PC-9 (cell line): ENCODE data around the gene ARHGAP44. TPM values are rescaled to one million over a fixed set of nuclear protein-coding genes. Genes with fewer than 3 reads are reported as not detected.
"Not testable (repeated sequence)": the region's sequence is repeated elsewhere in the genome, so short reads cannot be mapped to it uniquely, and the experiment has no call there.

Experiments
- BruUV-seq: library from RNA; stranded (reverse); fragments of 400-500 nt; replicated peaks from 2 replicates; lab custom pipeline; 2021; lab: Mats Ljungman, UMichigan
- CTCF ChIA-PET: fragments of 300-600 bp; sonication (Branson Sonifier 250); formaldehyde crosslinking; loops from one replicate; lab custom pipeline; 2022; ENCODE audit warnings: antibody characterized with exemption; lab: Charles Lee
- POLR2A ChIA-PET: fragments of 300-600 bp; sonication (Branson Sonifier 250); formaldehyde crosslinking; loops from one replicate; lab custom pipeline; 2022; ENCODE audit warnings: antibody characterized with exemption; ENCODE audit not compliant: unreplicated experiment; lab: Charles Lee
- DNase-seq, 2 experiments: peaks; one replicate each; pipeline versions ENCODE4 v3.0.0 to v3.0.0-alpha.2; 2015 to 2022; ENCODE audit warnings: mixed read lengths in 1 of 2
- H2AFZ ChIP-seq: fragments of 200-600 bp; sonication (generic); 2 replicates; pipeline ENCODE4 v1.8.1; 2017; ENCODE audit warnings: antibody characterized with exemption
- H3F3A ChIP-seq: fragments of 200-600 bp; sonication (generic); 2 replicates; pipeline ENCODE4 v1.8.1; 2017; ENCODE audit warnings: antibody characterized with exemption, mild to moderate bottlenecking, low read depth; ENCODE audit not compliant: insufficient read depth
- H3K27ac ChIP-seq: fragments of 200-600 bp; sonication (generic); 2 replicates; pipeline ENCODE4 v1.6.1; 2016; ENCODE audit warnings: mixed run types
- H3K27me3 ChIP-seq: fragments of 200-600 bp; sonication (generic); 2 replicates; pipeline ENCODE4 v1.6.1; 2016; ENCODE audit warnings: low read depth, mixed run types; ENCODE audit not compliant: insufficient read depth
- H3K36me3 ChIP-seq: fragments of 200-600 bp; sonication (generic); 2 replicates; pipeline ENCODE4 v1.6.1; 2016; ENCODE audit warnings: low read depth, mixed run types
- H3K4me1 ChIP-seq: fragments of 200-600 bp; sonication (generic); replicated peaks from 2 replicates; pipeline ENCODE4 v1.6.1; 2016; ENCODE audit warnings: mixed run types; ENCODE audit not compliant: insufficient read depth
- H3K4me2 ChIP-seq: fragments of 200-600 bp; sonication (generic); 2 replicates; pipeline ENCODE4 v1.6.1; 2017; ENCODE audit warnings: mixed run types
- H3K4me3 ChIP-seq: fragments of 200-600 bp; sonication (generic); 2 replicates; pipeline ENCODE4 v1.6.1; 2016; ENCODE audit warnings: mixed run types
- H3K79me2 ChIP-seq: fragments of 200-600 bp; sonication (generic); 2 replicates; pipeline ENCODE4 v1.6.1; 2017; ENCODE audit warnings: low read depth, mixed run types
- H3K9me2 ChIP-seq: fragments of 200-600 bp; sonication (generic); 2 replicates; pipeline ENCODE4 v1.8.1; 2017; ENCODE audit warnings: mild to moderate bottlenecking; ENCODE audit not compliant: insufficient read depth
- H3K9me3 ChIP-seq: fragments of 200-600 bp; sonication (generic); 2 replicates; pipeline ENCODE4 v1.8.1; 2016; ENCODE audit warnings: low read depth; ENCODE audit not compliant: insufficient read depth
- H4K20me1 ChIP-seq: fragments of 200-600 bp; sonication (generic); 2 replicates; pipeline ENCODE4 v1.8.1; 2017; ENCODE audit not compliant: insufficient read depth
- CTCF ChIP-seq: fragments of 200-600 bp; sonication (generic); conservative IDR thresholded peaks from 2 replicates; pipeline ENCODE4 v1.6.1; 2017; ENCODE audit warnings: mixed run types, antibody characterized with exemption, mild to moderate bottlenecking, moderate library complexity
- EZH2 ChIP-seq: fragments of 200-600 bp; sonication (generic); IDR thresholded peaks from 2 replicates; pipeline ENCODE4 v1.8.0; 2017; ENCODE audit warnings: antibody characterized with exemption, low read depth
- intact Hi-C: fragments of 100-400 bp; cut with micrococcal nuclease; formaldehyde crosslinking; loops from one replicate; pipeline ENCODE4 v1.10.0; 2022; ENCODE audit not compliant: unreplicated experiment
- total RNA-seq: library from RNA; stranded (reverse); gene quantifications from 2 replicates; pipeline ENCODE4 v1.2.3, GENCODE V29; 2021

The ARHGAP44 gene
- total RNA-seq, 1 experiment from 2014 or later = not detected

DNA sequence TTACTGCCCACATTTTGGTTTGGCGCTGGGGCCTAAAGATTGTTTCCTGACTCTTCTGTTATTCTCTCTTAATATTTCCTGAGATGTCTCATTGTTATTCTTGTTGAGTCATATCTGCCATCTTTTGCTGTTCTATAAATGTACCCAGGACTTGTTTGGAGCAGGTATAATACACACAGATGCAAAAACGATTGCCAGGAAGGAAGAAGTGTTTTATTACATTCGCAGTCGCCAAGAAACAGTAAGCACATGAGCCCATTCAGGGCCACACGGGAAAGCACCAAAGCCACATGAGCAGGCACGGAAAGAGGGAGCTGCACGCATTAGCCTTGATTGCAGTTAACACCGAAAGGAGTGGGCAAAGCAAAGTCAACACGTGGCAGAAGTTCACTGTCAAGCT is 70.2 kb downstream of the ARHGAP44 start:
- ChIA-PET CTCF (no interaction called here), POLR2A (no interaction called here)
- Histone ChIP-seq H3K9me2 (no peaks in the 10 kb centered on the region), H3K4me2 (no peak overlapping the region), H3K27ac (no peak overlapping the region), H3K27me3 (no peaks in the 10 kb centered on the region), H2AFZ (no peak overlapping the region), H3F3A (no peaks in the 10 kb centered on the region), H3K36me3 (no peaks in the 10 kb centered on the region), H3K9me3 (no peaks in the 10 kb centered on the region), H4K20me1 (no peaks in the 10 kb centered on the region), H3K4me3 (no peak overlapping the region), H3K79me2 (no peaks in the 10 kb centered on the region), H3K4me1 (no peaks in the 10 kb centered on the region)
- no peak for DNase-seq
- intact Hi-C loops = no loop called here
- BruUV-seq = no TSS peak
- TF ChIP-seq CTCF = no peak
- no peak for TF ChIP-seq EZH2

DNA sequence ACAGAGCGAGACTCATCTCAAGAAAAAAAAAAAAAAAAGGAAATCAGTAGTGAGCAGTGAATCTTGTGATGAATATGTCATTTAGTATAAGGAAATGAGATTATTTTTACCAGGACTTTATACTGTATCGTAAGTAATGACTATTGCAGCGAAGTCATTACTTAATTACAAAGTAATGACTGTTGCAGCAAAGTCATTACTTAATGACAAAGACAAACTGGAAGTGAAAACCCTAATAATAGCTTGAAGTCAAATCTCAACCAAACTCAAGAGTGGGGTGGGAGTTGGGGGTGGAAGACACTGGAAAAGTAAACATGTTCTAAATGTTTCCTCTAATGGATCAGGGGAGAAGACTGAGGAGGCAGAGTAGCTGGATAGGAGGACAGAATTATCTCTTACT is 76.5 kb downstream of the ARHGAP44 start:
- H3K27ac ChIP-seq = no peak overlapping the region
- no peaks in the 10 kb centered on the region for H3K9me3 ChIP-seq
- H3F3A ChIP-seq = no peaks in the 10 kb centered on the region
- no peak overlapping the region for H2AFZ ChIP-seq
- H3K36me3 ChIP-seq = no peaks in the 10 kb centered on the region
- no peaks in the 10 kb centered on the region for H3K79me2 ChIP-seq
- no peaks in the 10 kb centered on the region for H3K9me2 ChIP-seq
- ChIA-PET CTCF (no interaction called here), POLR2A (no interaction called here)
- H3K27me3 ChIP-seq = peaks cover 3% of the 10 kb centered on the region; the same call in 1 of the 2 replicates
- no peaks in the 10 kb centered on the region for H3K4me1 ChIP-seq
- intact Hi-C loops = no loop called here
- H4K20me1 ChIP-seq = no peaks in the 10 kb centered on the region
- H3K4me3 ChIP-seq = no peak overlapping the region
- DNase-seq = no peak
- no peak overlapping the region for H3K4me2 ChIP-seq
- no TSS peak for BruUV-seq
- no peak for TF ChIP-seq EZH2
- no peak for TF ChIP-seq CTCF

DNA sequence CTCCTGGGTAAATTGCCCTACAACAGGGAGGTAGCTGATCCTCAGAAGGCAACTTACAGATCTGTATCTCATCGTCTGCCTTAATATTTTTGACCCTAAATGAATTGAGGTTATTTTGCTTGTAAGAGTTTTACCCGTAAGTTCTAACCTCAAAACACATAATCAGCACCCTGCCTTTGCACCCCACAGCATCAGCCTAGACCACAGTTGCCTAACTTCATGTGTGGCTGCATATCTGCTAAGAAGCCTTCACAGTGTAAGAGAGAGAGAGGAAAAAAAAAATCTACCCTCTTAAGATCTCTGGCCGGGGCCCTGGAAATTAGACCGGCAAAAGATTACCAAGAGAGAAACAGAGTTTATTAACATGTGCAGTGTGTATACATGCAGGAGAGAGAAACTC is 76.9 kb downstream of the ARHGAP44 start:
- TF ChIP-seq EZH2 = no peak
- H3K4me2 ChIP-seq = no peak overlapping the region
- no peaks in the 10 kb centered on the region for H3K9me2 ChIP-seq
- BruUV-seq = no TSS peak
- no peak overlapping the region for H3K4me3 ChIP-seq
- intact Hi-C loops = no loop called here
- no peaks in the 10 kb centered on the region for H3K4me1 ChIP-seq
- ChIA-PET POLR2A (no interaction called here), CTCF (no interaction called here)
- no peaks in the 10 kb centered on the region for H3K9me3 ChIP-seq
- H3K27ac ChIP-seq = no peak overlapping the region
- no peaks in the 10 kb centered on the region for H3F3A ChIP-seq
- no peak overlapping the region for H2AFZ ChIP-seq
- no peaks in the 10 kb centered on the region for H4K20me1 ChIP-seq
- DNase-seq = no peak
- H3K79me2 ChIP-seq = no peaks in the 10 kb centered on the region
- no peaks in the 10 kb centered on the region for H3K36me3 ChIP-seq
- peaks cover 3% of the 10 kb centered on the region; the same call in 1 of the 2 replicates for H3K27me3 ChIP-seq

- H3K9me2 ChIP-seq = no peaks in the 10 kb centered on the region
- H4K20me1 ChIP-seq = no peaks in the 10 kb centered on the region
- CTCF ChIA-PET = no interaction called here
- no peak overlapping the region for H3K4me3 ChIP-seq
- no peak overlapping the region for H2AFZ ChIP-seq
- H3K27ac ChIP-seq = no peak overlapping the region
- H3K4me1 ChIP-seq = no peaks in the 10 kb centered on the region
- POLR2A ChIA-PET = no interaction called here
- no peak overlapping the region for H3K4me2 ChIP-seq
- no peak for DNase-seq
- H3K27me3 ChIP-seq = peaks cover 3% of the 10 kb centered on the region; the same call in 1 of the 2 replicates
- intact Hi-C loops = no loop called here
- BruUV-seq = no TSS peak
- H3K36me3 ChIP-seq = no peaks in the 10 kb centered on the region
- no peaks in the 10 kb centered on the region for H3F3A ChIP-seq
- H3K79me2 ChIP-seq = no peaks in the 10 kb centered on the region
- no peaks in the 10 kb centered on the region for H3K9me3 ChIP-seq
- TF ChIP-seq EZH2 = no peak
These were observed 78.4 kb downstream of the ARHGAP44 start for GRCh38 chr17:12867726-12868125.

DNA sequence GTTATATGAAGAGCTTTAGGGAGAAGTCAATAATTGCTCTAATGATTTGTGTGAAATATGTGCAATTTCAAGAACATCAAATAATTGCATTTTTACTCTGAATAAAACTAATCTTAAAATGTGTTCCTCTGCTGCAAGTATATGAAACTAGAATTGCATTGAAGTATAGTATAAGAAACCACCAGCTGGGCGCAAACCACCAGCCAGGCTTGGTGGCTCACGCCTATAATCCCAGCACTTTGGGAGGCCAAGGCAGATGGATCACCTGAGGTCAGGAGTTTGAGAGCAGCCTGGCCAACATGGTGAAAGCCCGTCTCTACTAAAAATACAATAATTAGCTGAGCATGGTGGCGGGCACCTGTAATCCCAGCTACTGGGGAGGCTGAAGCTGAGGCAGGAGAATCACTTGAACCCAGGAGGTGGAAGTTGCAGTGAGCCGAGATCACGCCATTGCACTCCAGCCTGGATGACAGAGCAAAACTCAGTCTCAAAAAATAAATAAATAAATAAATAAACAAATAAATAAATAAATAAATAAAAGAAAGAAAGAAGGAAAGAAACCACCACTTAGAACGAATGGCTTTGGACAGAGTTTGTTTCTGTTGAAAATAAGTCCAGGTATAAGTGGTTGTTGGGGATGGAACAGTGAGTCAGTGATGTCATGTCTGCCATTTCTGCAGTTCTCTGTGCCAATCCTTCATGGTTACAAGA is 84.3 kb downstream of the ARHGAP44 start:
- H3K27me3 ChIP-seq, H3K27ac ChIP-seq, H3K4me1 ChIP-seq, intact Hi-C loops, H2AFZ ChIP-seq, H3K9me3 ChIP-seq, H3K4me2 ChIP-seq, BruUV-seq, H3K36me3 ChIP-seq, CTCF ChIA-PET, H3K9me2 ChIP-seq, H3K4me3 ChIP-seq, POLR2A ChIA-PET, H3K79me2 ChIP-seq, H4K20me1 ChIP-seq, DNase-seq, H3F3A ChIP-seq: not testable (repeated sequence)
